Amygdala (tissue), 56 donors: ENCODE measurements around the gene NDFIP1.
"Not testable (repeated sequence)": the region's sequence is repeated elsewhere in the genome, so short reads cannot be mapped to it uniquely, and the experiment has no call there.

Source experiments
- DNase-seq, 56 donors: peaks; one replicate each; lab custom pipeline; 2025; lab: John Stamatoyannopoulos, UW

The NDFIP1 gene

GRCh38 chr5:142108432-142109330 is at the start of gene NDFIP1:
TSS of gene NDFIP1 (plus strand) at chr5:142108779. CDS start at chr5:142108975, 196 bp downstream.
- DNase-seq, result peak in 53 of 56 donors; percentile 14 to 86 (median 70)

GRCh38 chr5:142059304-142059940 is 49.2 kb upstream of the NDFIP1 start:
- DNase-seq, result no peak

GRCh38 chr5:142063376-142063775 is 45.2 kb upstream of the NDFIP1 start:
- DNase-seq, result no peak

- peak; percentile 48 to 99 (median 95) for DNase-seq
Observed at GRCh38 chr5:142063878-142064331, 44.7 kb upstream of the NDFIP1 start.

- peak in 47 of 56 donors; percentile 9 to 77 (median 51) for DNase-seq
Observed at GRCh38 chr5:142065273-142065672, 43.3 kb upstream of the NDFIP1 start.

- DNase-seq, result no peak
Observed at GRCh38 chr5:142069606-142070399, 38.8 kb upstream of the NDFIP1 start.

- no peak for DNase-seq
Observed at GRCh38 chr5:142070734-142071133, 37.8 kb upstream of the NDFIP1 start.

- DNase-seq, result no peak
Observed at GRCh38 chr5:142072488-142072887, 36.1 kb upstream of the NDFIP1 start.

GRCh38 chr5:142073362-142073988 is 35.1 kb upstream of the NDFIP1 start:
- no peak for DNase-seq

- no peak for DNase-seq
Observed at GRCh38 chr5:142074006-142074405, 34.6 kb upstream of the NDFIP1 start.

GRCh38 chr5:142078221-142078620 is 30.4 kb upstream of the NDFIP1 start:
- DNase-seq, result no peak

- DNase-seq, result no peak
Observed at GRCh38 chr5:142078706-142079105, 29.9 kb upstream of the NDFIP1 start.

- no peak for DNase-seq
Observed at GRCh38 chr5:142079306-142079721, 29.3 kb upstream of the NDFIP1 start.

- no peak for DNase-seq
Observed at GRCh38 chr5:142080248-142080647, 28.3 kb upstream of the NDFIP1 start.

GRCh38 chr5:142082182-142082781 is 26.3 kb upstream of the NDFIP1 start:
- DNase-seq, result no peak

GRCh38 chr5:142086229-142086628 is 22.4 kb upstream of the NDFIP1 start:
- DNase-seq, result no peak

GRCh38 chr5:142086679-142087078 is 21.9 kb upstream of the NDFIP1 start:
- DNase-seq, result no peak

- DNase-seq, result no peak
Observed at GRCh38 chr5:142087920-142088679, 20.5 kb upstream of the NDFIP1 start.

- not testable (repeated sequence) for DNase-seq
Observed at GRCh38 chr5:142088855-142089479, 19.6 kb upstream of the NDFIP1 start.
